GM12878 (cell line): ENCODE data around the gene FTO. TPM values are rescaled to one million over a fixed set of nuclear protein-coding genes. Genes with fewer than 3 reads are reported as not detected.

Experiments
- ATAC-seq: fragments of 200-7000 bp; cut with Tn5 transposase; 3 replicates; pipeline ENCODE4 v1.9.1; 2020; ENCODE audit warnings: mild to moderate bottlenecking, moderate library complexity
- BruUV-seq: library from RNA; stranded (reverse); fragments of 400-500 nt; replicated peaks from 2 replicates; lab custom pipeline; 2021; lab: Mats Ljungman, UMichigan
- CTCF ChIA-PET: fragments of 300-600 bp; sonication (Branson Sonifier 250); formaldehyde crosslinking; extraction: SDS; loops from one replicate; lab custom pipeline; 2021; ENCODE audit warnings: inconsistent platforms; lab: Yijun Ruan, JAX
- POLR2A ChIA-PET: fragments of 350-600 bp; formaldehyde crosslinking; extraction: SDS; loops from one replicate; lab custom pipeline; 2021; ENCODE audit warnings: inconsistent platforms; lab: Charles Lee
- RAD21 ChIA-PET: fragments of 300-600 bp; sonication (Branson Sonifier 250); formaldehyde crosslinking; loops from one replicate; lab custom pipeline; 2023; ENCODE audit warnings: antibody characterized with exemption; ENCODE audit not compliant: unreplicated experiment; lab: Charles Lee
- SMC1A ChIA-PET: fragments of 300-600 bp; sonication (Branson Sonifier 250); formaldehyde crosslinking; loops from one replicate; lab custom pipeline; 2023; ENCODE audit not compliant: unreplicated experiment, uncharacterized antibody; lab: Charles Lee
- DNase-seq: peaks from one replicate; pipeline ENCODE4 v3.0.0-alpha.2; 2011; ENCODE audit warnings: low read depth, low spot score
- FAIRE-seq: peaks from 3 replicates; lab custom pipeline; 2011; peaks lifted over from hg19 to GRCh38; lab: Jason Lieb, UNC
- H2AFZ ChIP-seq: 2 replicates; pipeline ENCODE4 v1.6.0; 2011; ENCODE audit warnings: low read depth, low read length, control low read depth; ENCODE audit not compliant: control insufficient read depth
- H3K27ac ChIP-seq: 2 replicates; pipeline ENCODE4 v1.5.1; 2011; ENCODE audit warnings: control low read depth; ENCODE audit not compliant: control insufficient read depth, insufficient read depth
- H3K27me3 ChIP-seq, 2 experiments: replicated peaks in 1 of 2; 2 replicates each; pipeline versions ENCODE4 v1.6.0 to v1.6.1; 2011; ENCODE audit warnings: low read length in 1 of 2; ENCODE audit not compliant: control insufficient read depth in 2 of 2, insufficient read depth in 2 of 2
- H3K36me3 ChIP-seq, 2 experiments: 2 replicates each; pipeline ENCODE4 v1.5.1; 2011; ENCODE audit warnings: low read length in 1 of 2; ENCODE audit not compliant: control insufficient read depth in 2 of 2, insufficient read depth in 2 of 2
- H3K4me1 ChIP-seq: 2 replicates; pipeline ENCODE4 v1.6.1; 2011; ENCODE audit warnings: mild to moderate bottlenecking, low read length, moderate library complexity, mixed read lengths; ENCODE audit not compliant: control insufficient read depth, insufficient read depth
- H3K4me2 ChIP-seq: 2 replicates; pipeline ENCODE4 v1.6.0; 2011; ENCODE audit warnings: control low read depth; ENCODE audit not compliant: control insufficient read depth, insufficient read depth
- H3K4me3 ChIP-seq: fragments of 200-600 bp; sonication (generic); 2 replicates; pipeline ENCODE4 v1.5.1; 2016
- H3K79me2 ChIP-seq: 2 replicates; pipeline ENCODE4 v1.6.0; 2011; ENCODE audit warnings: low read length; ENCODE audit not compliant: control insufficient read depth, insufficient read depth
- H3K9ac ChIP-seq: 2 replicates; pipeline ENCODE4 v1.8.0; 2011; ENCODE audit warnings: low read length, control low read depth, mixed read lengths; ENCODE audit not compliant: control insufficient read depth, insufficient read depth
- H3K9me3 ChIP-seq: replicated peaks from 3 replicates; pipeline ENCODE4 v1.5.1; 2011; ENCODE audit warnings: mild to moderate bottlenecking, low read length; ENCODE audit not compliant: control insufficient read depth, insufficient read depth
- H4K20me1 ChIP-seq: 2 replicates; pipeline ENCODE4 v1.6.0; 2011; ENCODE audit not compliant: control insufficient read depth, insufficient read depth
- BMI1 ChIP-seq: fragments of 450-650 bp; IDR thresholded peaks from 2 replicates; pipeline ENCODE4 v1.6.1; 2016; ENCODE audit warnings: mild to moderate bottlenecking, moderate library complexity, borderline replicate concordance
- HSF1 ChIP-seq: fragments of 150-350 bp; IDR thresholded peaks from 2 replicates; pipeline ENCODE4 v1.6.1; 2014; ENCODE audit warnings: mild to moderate bottlenecking, low read depth, low read length
- NFYA ChIP-seq: IDR thresholded peaks from 2 replicates; pipeline ENCODE4 v1.6.1; 2011; ENCODE audit warnings: low read depth, mild to moderate bottlenecking, low read length, improper control_type of control experiment, borderline replicate concordance
- NR2F1 ChIP-seq: fragments of 450-650 bp; conservative IDR thresholded peaks from 2 replicates; pipeline ENCODE4 v1.6.1; 2017; ENCODE audit warnings: mild to moderate bottlenecking
- RAD51 ChIP-seq: fragments of 450-650 bp; IDR thresholded peaks from 2 replicates; pipeline ENCODE4 v1.6.1; 2016; ENCODE audit warnings: moderate library complexity, mild to moderate bottlenecking, inconsistent platforms
- REST ChIP-seq: IDR thresholded peaks from 2 replicates; pipeline ENCODE4 v1.6.1; 2012; ENCODE audit warnings: mild to moderate bottlenecking, low read depth, low read length
- SIN3A ChIP-seq: IDR thresholded peaks from 2 replicates; pipeline ENCODE4 v1.6.1; 2012; ENCODE audit warnings: low read depth, low read length, improper control_type of control experiment
- SMAD1 ChIP-seq: fragments of 450-650 bp; IDR thresholded peaks from 2 replicates; pipeline ENCODE4 v1.6.1; 2018; ENCODE audit warnings: mild to moderate bottlenecking, low read depth; ENCODE audit not compliant: partially characterized antibody
- SRF ChIP-seq, 2 experiments: IDR thresholded peaks; 2 replicates each; pipeline ENCODE4 v1.6.1; 2011; ENCODE audit warnings: low read depth in 2 of 2, low read length in 2 of 2, mild to moderate bottlenecking in 1 of 2, moderate library complexity in 1 of 2
- SUPT20H ChIP-seq: IDR thresholded peaks from 2 replicates; pipeline ENCODE4 v1.6.1; 2011; ENCODE audit warnings: low read depth, mild to moderate bottlenecking, low read length, moderate library complexity, borderline replicate concordance; ENCODE audit not compliant: control insufficient read depth
- YY1 ChIP-seq: IDR thresholded peaks from 2 replicates; pipeline ENCODE4 v1.6.1; 2011; ENCODE audit warnings: low read depth, mild to moderate bottlenecking, low read length
- ZNF274 ChIP-seq: IDR thresholded peaks from one replicate; pipeline ENCODE4 v1.8.0; 2011; ENCODE audit not compliant: insufficient read length, insufficient read depth
- ZZZ3 ChIP-seq: IDR thresholded peaks from 2 replicates; pipeline ENCODE4 v1.6.1; 2011; ENCODE audit warnings: low read depth; ENCODE audit not compliant: control insufficient read depth, insufficient read length
- WGBS: methylation state at CpG from one replicate; pipeline ENCODE4 v1.1.6; 2016; ENCODE audit warnings: low lambda C conversion rate; ENCODE audit not compliant: insufficient replicate concordance, insufficient coverage; ENCODE audit errors: missing lambda C conversion rate; 5-methylcytosine and 5-hydroxymethylcytosine counted together
- in situ Hi-C: fragments of 300-500 bp; cut with MboI; formaldehyde crosslinking; loops from 9 replicates; pipeline ENCODE4 v1.14.3; 2018; ENCODE audit warnings: mixed read lengths
- intact Hi-C: fragments of 100-400 bp; cut with micrococcal nuclease; formaldehyde crosslinking; loops from one replicate; pipeline ENCODE4 v1.14.2; 2022; ENCODE audit not compliant: unreplicated experiment
- polyA plus RNA-seq, 11 experiments: library from polyadenylated mRNA; depleted of rRNA in 4 of 11; unstranded in 6 of 11; stranded (reverse) in 5 of 11; fragments of >200 nt; fragmentation: Nextera tagmentation in 4 of 11; fragmentation: Illumina TruSeq in 1 of 11; extraction: Ambion mirVana in 4 of 11; extraction: Trizol in 1 of 11; gene quantifications; 1 replicate in 1 of 11; 2 replicates in 10 of 11; pipeline versions ENCODE4 v1.2.1 to v1.2.3, GENCODE V29; 2011 to 2016; ENCODE audit warnings: inconsistent platforms in 2 of 11, missing spikeins in 2 of 11, low read depth in 1 of 11
- total RNA-seq, 4 experiments: library from RNA; depleted of rRNA in 3 of 4; stranded (reverse); fragments of >200 nt in 3 of 4; fragmentation: Illumina TruSeq in 1 of 4; extraction: Trizol in 1 of 4; gene quantifications; 2 replicates each; pipeline versions ENCODE4 v1.2.1 to v1.2.3, GENCODE V29; 2013 to 2021
- TF ChIP-seq, protein P1 (sequence below): IDR thresholded peaks from 2 replicates; pipeline ENCODE4 v1.6.1; 2012; ENCODE audit warnings: low read depth, low read length, improper control_type of control experiment
- TF ChIP-seq, protein P2 (sequence below): fragments of 450-650 bp; IDR thresholded peaks from 2 replicates; pipeline ENCODE4 v1.6.1; 2018; ENCODE audit warnings: mild to moderate bottlenecking, low read depth, moderate library complexity; ENCODE audit not compliant: partially characterized antibody

FTO gene
- total and polyA plus RNA-seq, 10 of the 15 experiments (the other 5 are each of a cell fraction or from before 2014, with no cell fraction given) = 20.1 to 55.0 (median 47.0) TPM

GRCh38 chr16:54094641-54095040 lies 390.7 kb downstream of the FTO start:
- BruUV-seq = no TSS peak
- ATAC-seq = no peak
- H3K4me1 ChIP-seq = no peaks in the 10 kb centered on the region
- 94% methylated on average over 10 of the region's 10 CpGs for WGBS
- intact Hi-C loops = no loop called here
- H3K9ac ChIP-seq = no peak overlapping the region
- no peaks in the 10 kb centered on the region for H3K27me3 ChIP-seq
- DNase-seq = no peak
- no peak overlapping the region for H2AFZ ChIP-seq
- no peaks in the 10 kb centered on the region for H4K20me1 ChIP-seq
- CTCF ChIA-PET = interaction anchor here (0.7 kb wide), 1 partner anchor 1891 kb away, joined by 3 read pairs; no protein-coding TSS in a partner anchor
- H3K9me3 ChIP-seq = no peaks in the 10 kb centered on the region
- no peak for FAIRE-seq
- in situ Hi-C loops = no loop called here
- no peak overlapping the region for H3K4me2 ChIP-seq
- no peak overlapping the region for H3K27ac ChIP-seq
- POLR2A ChIA-PET = no interaction called here
- H3K79me2 ChIP-seq = no peaks in the 10 kb centered on the region
- SMC1A ChIA-PET = no interaction called here
- no peak overlapping the region for H3K4me3 ChIP-seq
- TF ChIP-seq ZZZ3 (no peak), NR2F1 (no peak), RAD51 (no peak), SRF (IDR thresholded peaks at IDR 0.05; ENCODE audit: low read depth in 2 of 2, low read length in 2 of 2) (no peak), SMAD1 (no peak), HSF1 (no peak), SIN3A (no peak), YY1 (no peak), SUPT20H (no peak), REST (no peak), ZNF274 (no peak), NFYA (no peak), BMI1 (no peak)
- TF ChIP-seq, protein P1, sequence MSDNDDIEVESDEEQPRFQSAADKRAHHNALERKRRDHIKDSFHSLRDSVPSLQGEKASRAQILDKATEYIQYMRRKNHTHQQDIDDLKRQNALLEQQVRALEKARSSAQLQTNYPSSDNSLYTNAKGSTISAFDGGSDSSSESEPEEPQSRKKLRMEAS = no peak
- TF ChIP-seq, protein P2, sequence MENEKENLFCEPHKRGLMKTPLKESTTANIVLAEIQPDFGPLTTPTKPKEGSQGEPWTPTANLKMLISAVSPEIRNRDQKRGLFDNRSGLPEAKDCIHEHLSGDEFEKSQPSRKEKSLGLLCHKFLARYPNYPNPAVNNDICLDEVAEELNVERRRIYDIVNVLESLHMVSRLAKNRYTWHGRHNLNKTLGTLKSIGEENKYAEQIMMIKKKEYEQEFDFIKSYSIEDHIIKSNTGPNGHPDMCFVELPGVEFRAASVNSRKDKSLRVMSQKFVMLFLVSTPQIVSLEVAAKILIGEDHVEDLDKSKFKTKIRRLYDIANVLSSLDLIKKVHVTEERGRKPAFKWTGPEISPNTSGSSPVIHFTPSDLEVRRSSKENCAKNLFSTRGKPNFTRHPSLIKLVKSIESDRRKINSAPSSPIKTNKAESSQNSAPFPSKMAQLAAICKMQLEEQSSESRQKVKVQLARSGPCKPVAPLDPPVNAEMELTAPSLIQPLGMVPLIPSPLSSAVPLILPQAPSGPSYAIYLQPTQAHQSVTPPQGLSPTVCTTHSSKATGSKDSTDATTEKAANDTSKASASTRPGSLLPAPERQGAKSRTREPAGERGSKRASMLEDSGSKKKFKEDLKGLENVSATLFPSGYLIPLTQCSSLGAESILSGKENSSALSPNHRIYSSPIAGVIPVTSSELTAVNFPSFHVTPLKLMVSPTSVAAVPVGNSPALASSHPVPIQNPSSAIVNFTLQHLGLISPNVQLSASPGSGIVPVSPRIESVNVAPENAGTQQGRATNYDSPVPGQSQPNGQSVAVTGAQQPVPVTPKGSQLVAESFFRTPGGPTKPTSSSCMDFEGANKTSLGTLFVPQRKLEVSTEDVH = no peak
- RAD21 ChIA-PET = no interaction called here
- no peaks in the 10 kb centered on the region for H3K36me3 ChIP-seq
